ENCODE measurements around the gene JUND. TPM values are rescaled to one million over a fixed set of nuclear protein-coding genes. Genes with fewer than 3 reads are reported as not detected.

JUND gene
- total and polyA plus RNA-seq, 2 of the 8 experiments (the other 6 are each of a cell fraction or from before 2014, with no cell fraction given): 54.0 to 77.5 TPM

- Histone ChIP-seq H3K14ac (ENCODE audit: insufficient read length) (no peak overlapping the region), H3K79me1 (ENCODE audit: low read depth, low read length) (no peaks in the 10 kb centered on the region), H3K79me2 (ENCODE audit: control insufficient read depth in 1 of 2, insufficient read depth in 2 of 2, low read length in 2 of 2) (no peaks in the 10 kb centered on the region), H3K56ac (replicated peaks; ENCODE audit: insufficient read length, low read depth, low read length) (no peak overlapping the region), H3K36me3 (ENCODE audit: control insufficient read depth in 2 of 4, insufficient read depth in 4 of 4, low read length in 3 of 4) (no peaks in the 10 kb centered on the region), H2BK120ac (replicated peaks; ENCODE audit: low read depth, low read length) (peak overlapping the region; percentile 24), H2AK5ac (ENCODE audit: low read depth, low read length) (peak overlapping the region; percentile 17; the same call in 1 of the 2 replicates), H4K8ac (ENCODE audit: extremely low read depth, insufficient read depth, low read length) (no peak overlapping the region; the same call in 1 of the 2 replicates), H3K9ac (replicated peaks in 1 of 4; ENCODE audit: extremely low read depth in 1 of 4, low read depth in 3 of 4, low read length in 3 of 4) (no peak overlapping the region), H2BK5ac (ENCODE audit: low read depth, low read length) (0 out of 2 replicates have a peak overlapping the region, but pooled peaks have one; percentile 73), H2AFZ (ENCODE audit: low read length) (no peak overlapping the region), H3K4ac (replicated peaks; ENCODE audit: insufficient read length, low read depth, low read length) (peak overlapping the region; percentile 92), H4K20me1 (replicated peaks in 1 of 2; ENCODE audit: control insufficient read depth in 1 of 2, insufficient read depth in 2 of 2, low read length in 2 of 2) (no peaks in the 10 kb centered on the region), H3K27ac (ENCODE audit: low read depth, low read length) (no peak overlapping the region), H3K27me3 (replicated peaks in 1 of 4; ENCODE audit: control insufficient read depth in 3 of 4, extremely low read depth in 1 of 4, insufficient read depth in 3 of 4, low read length in 3 of 4) (peaks cover 0 to 6% (median 0%) of the 10 kb centered on the region in 4 experiments; a peak in 3 of 7 replicates), H4K91ac (replicated peaks; ENCODE audit: insufficient read length, low read length) (peak overlapping the region; percentile 29), H3K4me2 (ENCODE audit: insufficient read depth in 1 of 2, low read depth in 2 of 2, low read length in 2 of 2) (peak overlapping the region; percentile 61 to 63), H3K4me1 (replicated peaks in 1 of 4; ENCODE audit: control insufficient read depth in 3 of 4, insufficient read depth in 4 of 4, low read length in 3 of 4) (peaks cover 4 to 21% (median 13%) of the 10 kb centered on the region in 4 experiments), H3K23ac (ENCODE audit: insufficient read length) (no peak overlapping the region), H2BK12ac (ENCODE audit: low read depth, low read length) (peak overlapping the region; percentile 27; the same call in 1 of the 2 replicates), H2BK20ac (ENCODE audit: low read length) (no peak overlapping the region), H4K5ac (ENCODE audit: insufficient read length, low read depth, low read length) (peak overlapping the region; percentile 5), H3K9me3 (ENCODE audit: insufficient read depth in 2 of 2, low read depth in 1 of 2, low read length in 1 of 2) (no peaks in the 10 kb centered on the region), H3K18ac (ENCODE audit: extremely low read depth, low read length) (0 out of 2 replicates have a peak overlapping the region, but pooled peaks have one; percentile 4), H3K23me2 (ENCODE audit: low read depth, low read length) (peaks cover 19% of the 10 kb centered on the region), H2BK15ac (ENCODE audit: low read length) (no peak overlapping the region), H3K4me3 (ENCODE audit: extremely low read depth in 1 of 4, insufficient read depth in 2 of 4, low read depth in 3 of 4, low read length in 4 of 4) (peak overlapping the region; percentile 7 to 52 (median 25); a peak in 6 of 8 replicates)
- 11% methylated on average over 24 of the region's 26 CpGs; no CpG with 5 or more reads in 1 of the 2 experiments for WGBS, 2 experiments (ENCODE audit: extremely low coverage in 1 of 2, insufficient coverage in 1 of 2, insufficient read length in 1 of 2, insufficient replicate concordance in 2 of 2, low coverage in 1 of 2, low lambda C conversion rate in 2 of 2, missing lambda C conversion rate in 1 of 2)
- POLR2A ChIA-PET (ENCODE audit: partially characterized antibody): interaction anchor here (0.7 to 6.2 kb wide), 6 partner anchors 7 to 58 kb away, joined by 3 to 237 read pairs (median 4); partner anchors contain the start of genes JUND and LSM4
- FAIRE-seq: peak; percentile 39
- peak in 1 of 2 experiments; percentile 86 for DNase-seq (ENCODE audit: low read depth in 1 of 2, low spot score in 2 of 2)
- CTCF ChIA-PET (ENCODE audit: partially characterized antibody): interaction anchor here (0.6 to 2.6 kb wide), 7 partner anchors 8 to 123 kb away, joined by 3 to 15 read pairs (median 8); no protein-coding TSS in a partner anchor
- peak; percentile 46; the same call in 1 of the 2 replicates for TF ChIP-seq TCF12 (IDR thresholded peaks at IDR 0.05; ENCODE audit: low read depth, low read length)
- TF ChIP-seq TBP (IDR thresholded peaks at IDR 0.05; ENCODE audit: low read depth, low read length): peak; percentile 51; the same call in 1 of the 2 replicates
- TF ChIP-seq BCL11A (IDR thresholded peaks at IDR 0.05; ENCODE audit: low read depth in 2 of 2, low read length in 2 of 2): no peak
- TF ChIP-seq USF2 (IDR thresholded peaks at IDR 0.05; ENCODE audit: low read length): no peak
- TF ChIP-seq TAF7 (optimal IDR thresholded peaks at IDR 0.05; ENCODE audit: borderline replicate concordance, low read depth, low read length): peak; percentile 18
- no peak for TF ChIP-seq KDM5A (IDR thresholded peaks at IDR 0.05; ENCODE audit: low read length)
- no peak for TF ChIP-seq ZNF274 (IDR thresholded peaks at IDR 0.05; ENCODE audit: borderline replicate concordance, extremely low read depth, low read length)
- peak; percentile 44 for TF ChIP-seq SIX5 (IDR thresholded peaks at IDR 0.05; ENCODE audit: low read depth, low read length)
- no peak for TF ChIP-seq EZH2 (IDR thresholded peaks at IDR 0.05; ENCODE audit: low read depth, low read length, severe bottlenecking)
These were observed 6.7 kb upstream of the JUND start for GRCh38 chr19:18287836-18288772.

All from H1 (cell line).